Uterine smooth muscle cell (primary cell): ENCODE measurements around the gene TRABD2B. TPM values are rescaled to one million over a fixed set of nuclear protein-coding genes. Genes with fewer than 3 reads are reported as not detected.

ENCODE experiments used
- total RNA-seq: library from RNA; depleted of rRNA; stranded (reverse); fragments of >200 nt; gene quantifications from 2 replicates; pipeline ENCODE4 v1.2.3, GENCODE V29; 2014

TRABD2B gene
- total RNA-seq: not detected in 2 replicates

GRCh38 chr1:47997289-47998200 is at the start of gene TRABD2B:
TRABD2B (minus strand) TSS chr1:47997385.

Other genes starting within 250 kb of the TRABD2B start
- gene SLC5A9, start 225.3 kb upstream of the TRABD2B start, total RNA-seq: not detected in 2 replicates